H9 (cell line): Measurements from ENCODE around the gene RGS6. TPM values are rescaled to one million over a fixed set of nuclear protein-coding genes. Genes with fewer than 3 reads are reported as not detected.

ENCODE experiments used
- DNase-seq: peaks from one replicate; pipeline ENCODE4 v3.0.0-alpha.2; 2017
- H2AFZ ChIP-seq: one replicate; pipeline ENCODE4 v1.6.1; 2013; ENCODE audit warnings: mild to moderate bottlenecking, low read length, control low read depth, moderate library complexity
- H2AK5ac ChIP-seq: 2 replicates; pipeline ENCODE4 v1.6.1; 2013; ENCODE audit warnings: low read length, control low read depth, mixed read lengths; ENCODE audit not compliant: insufficient read length
- H2BK120ac ChIP-seq: one replicate; pipeline ENCODE4 v1.6.1; 2013; ENCODE audit warnings: low read depth, mild to moderate bottlenecking, low read length, control low read depth, inconsistent platforms; ENCODE audit not compliant: poor library complexity, severe bottlenecking
- H2BK12ac ChIP-seq: 2 replicates; pipeline ENCODE4 v1.6.1; 2013; ENCODE audit warnings: low read length, control low read depth, mixed read lengths, low read depth; ENCODE audit not compliant: insufficient read length
- H2BK15ac ChIP-seq: 2 replicates; pipeline ENCODE4 v1.6.1; 2013; ENCODE audit warnings: low read depth, low read length, control low read depth
- H2BK20ac ChIP-seq: one replicate; pipeline ENCODE4 v1.6.1; 2013; ENCODE audit warnings: low read depth, mild to moderate bottlenecking, low read length, control low read depth, inconsistent platforms; ENCODE audit not compliant: poor library complexity, severe bottlenecking
- H2BK5ac ChIP-seq: 2 replicates; pipeline ENCODE4 v1.6.1; 2013; ENCODE audit warnings: low read length, control low read depth, mixed read lengths; ENCODE audit not compliant: insufficient read length
- H3K14ac ChIP-seq: 2 replicates; pipeline ENCODE4 v1.6.1; 2013; ENCODE audit warnings: low read length, control low read depth; ENCODE audit not compliant: insufficient read depth
- H3K18ac ChIP-seq: 2 replicates; pipeline ENCODE4 v1.6.1; 2013; ENCODE audit warnings: low read depth, mild to moderate bottlenecking, mixed read lengths, low read length, control low read depth; ENCODE audit not compliant: insufficient read length
- H3K23ac ChIP-seq: 2 replicates; pipeline ENCODE4 v1.6.1; 2013; ENCODE audit warnings: low read length, control low read depth, mixed read lengths, low read depth; ENCODE audit not compliant: insufficient read length
- H3K23me2 ChIP-seq: 2 replicates; pipeline ENCODE4 v1.6.1; 2013; ENCODE audit warnings: low read depth, mild to moderate bottlenecking, mixed read lengths, low read length, control low read depth; ENCODE audit not compliant: insufficient read length, poor library complexity, severe bottlenecking
- H3K27ac ChIP-seq: 2 replicates; pipeline ENCODE4 v1.5.1; 2013; ENCODE audit warnings: low read length, control low read depth, mixed read lengths, low read depth; ENCODE audit not compliant: insufficient read length
- H3K27me3 ChIP-seq: 2 replicates; pipeline ENCODE4 v1.6.1; 2013; ENCODE audit warnings: low read length, control low read depth, inconsistent platforms; ENCODE audit not compliant: insufficient read depth
- H3K4ac ChIP-seq: 2 replicates; pipeline ENCODE4 v1.6.1; 2013; ENCODE audit warnings: low read depth, mild to moderate bottlenecking, control low read depth, inconsistent platforms, low read length, moderate library complexity
- H3K4me1 ChIP-seq: 2 replicates; pipeline ENCODE4 v1.6.1; 2013; ENCODE audit warnings: low read length, control low read depth, inconsistent platforms; ENCODE audit not compliant: insufficient read depth
- H3K4me2 ChIP-seq: 2 replicates; pipeline ENCODE4 v1.6.1; 2013; ENCODE audit warnings: low read length, control low read depth, mixed read lengths; ENCODE audit not compliant: insufficient read length, insufficient read depth
- H3K56ac ChIP-seq: 2 replicates; pipeline ENCODE4 v1.6.1; 2013; ENCODE audit warnings: low read depth, mild to moderate bottlenecking, mixed read lengths, low read length, control low read depth; ENCODE audit not compliant: insufficient read length
- H3K79me1 ChIP-seq: 2 replicates; pipeline ENCODE4 v1.6.1; 2013; ENCODE audit warnings: low read depth, mild to moderate bottlenecking, moderate library complexity, low read length, control low read depth, inconsistent platforms; ENCODE audit not compliant: insufficient read depth, poor library complexity, severe bottlenecking
- H3K79me2 ChIP-seq: 2 replicates; pipeline ENCODE4 v1.6.1; 2013; ENCODE audit warnings: low read length, control low read depth, inconsistent platforms; ENCODE audit not compliant: insufficient read depth
- H3K9ac ChIP-seq: 2 replicates; pipeline ENCODE4 v1.6.1; 2013; ENCODE audit warnings: low read length, control low read depth, mixed read lengths; ENCODE audit not compliant: insufficient read length; ENCODE audit errors: extremely low read depth
- H3K9me3 ChIP-seq: one replicate; pipeline ENCODE4 v1.6.1; 2013; ENCODE audit warnings: low read depth, low read length, inconsistent platforms; ENCODE audit not compliant: control insufficient read depth
- H3T11ph ChIP-seq: one replicate; pipeline ENCODE4 v1.6.1; 2013; ENCODE audit warnings: mild to moderate bottlenecking, low read length, control low read depth, inconsistent platforms
- H4K20me1 ChIP-seq: one replicate; pipeline ENCODE4 v1.6.1; 2013; ENCODE audit not compliant: control insufficient read depth, insufficient read length, insufficient read depth
- H4K5ac ChIP-seq: 2 replicates; pipeline ENCODE4 v1.6.1; 2013; ENCODE audit warnings: low read depth, mild to moderate bottlenecking, mixed read lengths, low read length, control low read depth; ENCODE audit not compliant: insufficient read length
- H4K8ac ChIP-seq: replicated peaks from 2 replicates; pipeline ENCODE4 v1.6.1; 2013; ENCODE audit warnings: low read length, control low read depth, mixed read lengths, low read depth; ENCODE audit not compliant: insufficient read length
- H4K91ac ChIP-seq: 2 replicates; pipeline ENCODE4 v1.6.1; 2013; ENCODE audit warnings: low read depth, mild to moderate bottlenecking, moderate library complexity, mixed read lengths, low read length, control low read depth; ENCODE audit not compliant: insufficient read length
- H3K27ac Mint-ChIP-seq, 3 experiments: 2 replicates in 2 of 3; 3 replicates in 1 of 3; pipeline ENCODE4 v1.8.0; 2020 to 2021; ENCODE audit warnings: mixed read lengths in 3 of 3, mild to moderate bottlenecking in 1 of 3, moderate library complexity in 1 of 3
- H3K27me3 Mint-ChIP-seq: 2 replicates; pipeline ENCODE4 v1.8.0; 2021; ENCODE audit warnings: low read depth, mild to moderate bottlenecking, moderate library complexity, mixed read lengths
- H3K36me3 Mint-ChIP-seq, 3 experiments: 2 replicates in 2 of 3; 3 replicates in 1 of 3; pipeline ENCODE4 v1.8.0; 2020 to 2021; ENCODE audit warnings: low read depth in 3 of 3, mixed read lengths in 3 of 3; ENCODE audit not compliant: insufficient read depth in 1 of 3
- H3K4me1 Mint-ChIP-seq, 2 experiments: 2 replicates each; pipeline ENCODE4 v1.8.0; 2020; ENCODE audit warnings: mixed read lengths in 2 of 2
- H3K4me3 Mint-ChIP-seq, 2 experiments: 2 replicates in 1 of 2; 3 replicates in 1 of 2; pipeline ENCODE4 v1.8.0; 2020 to 2021; ENCODE audit warnings: mild to moderate bottlenecking in 2 of 2, mixed read lengths in 2 of 2, moderate library complexity in 1 of 2
- H3K9me3 Mint-ChIP-seq, 2 experiments: 2 replicates in 1 of 2; 3 replicates in 1 of 2; pipeline ENCODE4 v1.8.0; 2020; ENCODE audit warnings: mild to moderate bottlenecking in 2 of 2, mixed read lengths in 2 of 2, moderate library complexity in 1 of 2
- CTCF ChIP-seq: fragments of 200-600 bp; sonication (generic); conservative IDR thresholded peaks from 3 replicates; pipeline ENCODE4 v1.8.0; 2021; ENCODE audit warnings: antibody characterized with exemption, mild to moderate bottlenecking
- WGBS: extraction: QIAGEN DNeasy Blood & Tissue Kit; methylation state at CpG from one replicate; pipeline ENCODE4 v1.1.7; 2013; ENCODE audit warnings: missing lambda C conversion rate, low lambda C conversion rate, mixed read lengths; ENCODE audit not compliant: insufficient read length; ENCODE audit errors: extremely low coverage; 5-methylcytosine and 5-hydroxymethylcytosine counted together
- total RNA-seq: library from RNA; stranded (reverse); gene quantifications from 2 replicates; pipeline ENCODE4 v1.2.1, GENCODE V29; 2021

Gene RGS6
- total RNA-seq, 1 experiment from 2014 or later = 3.0 TPM

GRCh38 chr14:72582582-72582981 lies 650.4 kb downstream of the RGS6 start:
- Histone ChIP-seq H3T11ph (no peak overlapping the region), H2BK120ac (no peak overlapping the region), H2BK15ac (no peak overlapping the region), H3K23ac (no peak overlapping the region), H2BK20ac (no peak overlapping the region), H3K9ac (no peak overlapping the region), H3K27me3 (no peaks in the 10 kb centered on the region), H2AFZ (no peak overlapping the region), H3K23me2 (no peaks in the 10 kb centered on the region), H2AK5ac (no peak overlapping the region), H3K79me1 (no peaks in the 10 kb centered on the region), H3K4me2 (no peak overlapping the region), H3K27ac (no peak overlapping the region), H3K14ac (no peak overlapping the region), H4K5ac (no peak overlapping the region), H4K8ac (no peak overlapping the region), H3K56ac (no peak overlapping the region), H3K18ac (no peak overlapping the region), H4K91ac (no peak overlapping the region), H2BK12ac (no peak overlapping the region), H4K20me1 (no peaks in the 10 kb centered on the region), H3K4me1 (no peaks in the 10 kb centered on the region), H3K4ac (no peak overlapping the region), H3K79me2 (no peaks in the 10 kb centered on the region), H2BK5ac (no peak overlapping the region), H3K9me3 (no peaks in the 10 kb centered on the region)
- Mint-ChIP-seq H3K4me1 (no peaks in the 10 kb centered on the region), H3K4me3 (no peak overlapping the region), H3K9me3 (no peaks in the 10 kb centered on the region; a peak in 1 of 5 replicates), H3K36me3 (no peaks in the 10 kb centered on the region), H3K27ac (no peak overlapping the region), H3K27me3 (peaks cover 7% of the 10 kb centered on the region)
- no peak for TF ChIP-seq CTCF
- no CpG with 5 or more reads among the region's 1 CpG for WGBS
- DNase-seq = no peak
